Ishikawa (cell line): ENCODE data around the gene DLX2.

Experiments
- CEBPB ChIP-seq: IDR thresholded peaks from 2 replicates; pipeline ENCODE4 v1.6.1; 2012
- EP300 ChIP-seq: IDR thresholded peaks from 2 replicates; pipeline ENCODE4 v1.6.1; 2012; ENCODE audit warnings: borderline replicate concordance
- NFIC ChIP-seq: IDR thresholded peaks from 2 replicates; pipeline ENCODE4 v1.6.1; 2012
- RAD21 ChIP-seq: IDR thresholded peaks from 2 replicates; pipeline ENCODE4 v1.6.1; 2012; ENCODE audit warnings: low read depth
- REST ChIP-seq: IDR thresholded peaks from 2 replicates; pipeline ENCODE4 v1.6.1; 2012; ENCODE audit warnings: low read depth, mild to moderate bottlenecking
- TAF1 ChIP-seq: IDR thresholded peaks from 2 replicates; pipeline ENCODE4 v1.6.1; 2012; ENCODE audit warnings: low read depth, mild to moderate bottlenecking
- TCF12 ChIP-seq: IDR thresholded peaks from 2 replicates; pipeline ENCODE4 v1.6.1; 2012; ENCODE audit warnings: low read depth
- TEAD4 ChIP-seq: IDR thresholded peaks from 2 replicates; pipeline ENCODE4 v1.6.1; 2012
- YY1 ChIP-seq: IDR thresholded peaks from 2 replicates; pipeline ENCODE4 v1.6.1; 2012; ENCODE audit warnings: low read depth

- TF ChIP-seq CEBPB, result no peak
- no peak for TF ChIP-seq YY1
- TF ChIP-seq EP300, result no peak
- 0 out of 2 replicates have a peak, but pooled peaks have one; percentile 3 for TF ChIP-seq RAD21
- no peak for TF ChIP-seq NFIC
- TF ChIP-seq REST, result no peak
- peak; percentile 26; the same call in 1 of the 2 replicates for TF ChIP-seq TEAD4
- TF ChIP-seq TAF1, result peak; percentile 63
- no peak for TF ChIP-seq TCF12
Measured at GRCh38 chr2:172102391-172103359, at the start of gene DLX2.
